A673 (cell line): ENCODE measurements around the gene HINFP. TPM values are rescaled to one million over a fixed set of nuclear protein-coding genes. Genes with fewer than 3 reads are reported as not detected.
A peak's percentile ranks its signal among the peaks of the same experiment; 100 is the strongest.

ENCODE experiments used
- BruUV-seq: library from RNA; stranded (reverse); fragments of 400-500 nt; replicated peaks from 2 replicates; lab custom pipeline; 2021; lab: Mats Ljungman, UMichigan
- CTCF ChIA-PET: fragments of 300-600 bp; sonication (Branson Sonifier 250); formaldehyde crosslinking; loops from one replicate; lab custom pipeline; 2022; ENCODE audit warnings: antibody characterized with exemption; lab: Charles Lee
- POLR2A ChIA-PET: fragments of 300-600 bp; sonication (Branson Sonifier 250); formaldehyde crosslinking; loops from one replicate; lab custom pipeline; 2022; ENCODE audit warnings: antibody characterized with exemption; ENCODE audit not compliant: low non-redundant PET; lab: Charles Lee
- DNase-seq: peaks from one replicate; pipeline ENCODE4 v3.0.0-alpha.2; 2015; ENCODE audit warnings: low spot score
- H3K27ac ChIP-seq: fragments of 200-600 bp; sonication (generic); 2 replicates; pipeline ENCODE4 v1.5.1; 2016; ENCODE audit warnings: mixed run types, low read depth, mild to moderate bottlenecking, mixed read lengths, antibody characterized with exemption, low read length; ENCODE audit not compliant: poor library complexity, severe bottlenecking
- H3K27me3 ChIP-seq: fragments of 200-600 bp; sonication (generic); replicated peaks from 2 replicates; pipeline ENCODE4 v1.6.1; 2017; ENCODE audit warnings: mixed run types, low read depth, mild to moderate bottlenecking, mixed read lengths, antibody characterized with exemption, low read length; ENCODE audit not compliant: insufficient read depth, poor library complexity
- H3K36me3 ChIP-seq: fragments of 200-600 bp; sonication (generic); 2 replicates; pipeline ENCODE4 v1.6.1; 2016; ENCODE audit warnings: mixed run types, mild to moderate bottlenecking, mixed read lengths, antibody characterized with exemption, low read length; ENCODE audit not compliant: insufficient read depth, poor library complexity, severe bottlenecking
- H3K4me1 ChIP-seq: fragments of 200-600 bp; sonication (generic); 2 replicates; pipeline ENCODE4 v1.6.1; 2017; ENCODE audit warnings: mixed run types, mild to moderate bottlenecking, mixed read lengths, antibody characterized with exemption, low read length; ENCODE audit not compliant: insufficient read depth, poor library complexity, severe bottlenecking
- H3K4me3 ChIP-seq: fragments of 200-600 bp; sonication (generic); 2 replicates; pipeline ENCODE4 v1.5.1; 2016; ENCODE audit warnings: low read depth, mixed run types, mild to moderate bottlenecking, mixed read lengths, low read length; ENCODE audit not compliant: poor library complexity, severe bottlenecking
- H3K9me3 ChIP-seq: fragments of 200-600 bp; sonication (generic); 2 replicates; pipeline ENCODE4 v1.6.1; 2016; ENCODE audit warnings: mixed run types, low read depth, mild to moderate bottlenecking, mixed read lengths, antibody characterized with exemption, low read length; ENCODE audit not compliant: poor library complexity, severe bottlenecking
- CTCF ChIP-seq: fragments of 300-800, 200-600 bp; sonication (generic); conservative IDR thresholded peaks from 2 replicates; pipeline ENCODE4 v1.5.1; 2017; ENCODE audit warnings: low read depth, mild to moderate bottlenecking, antibody characterized with exemption, low read length, moderate library complexity, mixed read lengths
- EZH2 ChIP-seq: fragments of 200-600 bp; sonication (generic); IDR thresholded peaks from 2 replicates; pipeline ENCODE4 v1.6.1; 2017; ENCODE audit warnings: borderline replicate concordance, low read depth, mild to moderate bottlenecking, mixed read lengths, antibody characterized with exemption, low read length; ENCODE audit not compliant: poor library complexity, severe bottlenecking
- intact Hi-C: fragments of 100-400 bp; cut with micrococcal nuclease; formaldehyde crosslinking; loops from one replicate; pipeline ENCODE4 v1.10.0; 2022; ENCODE audit not compliant: unreplicated experiment
- total RNA-seq: library from RNA; stranded (reverse); gene quantifications from 2 replicates; pipeline ENCODE4 v1.2.3, GENCODE V29; 2021

The HINFP gene
- total RNA-seq, 1 experiment from 2014 or later: 31.7 TPM

GRCh38 chr11:119091178-119091577 is 30.2 kb upstream of the HINFP start:
- BruUV-seq: no TSS peak
- POLR2A ChIA-PET: no interaction called here

DNA sequence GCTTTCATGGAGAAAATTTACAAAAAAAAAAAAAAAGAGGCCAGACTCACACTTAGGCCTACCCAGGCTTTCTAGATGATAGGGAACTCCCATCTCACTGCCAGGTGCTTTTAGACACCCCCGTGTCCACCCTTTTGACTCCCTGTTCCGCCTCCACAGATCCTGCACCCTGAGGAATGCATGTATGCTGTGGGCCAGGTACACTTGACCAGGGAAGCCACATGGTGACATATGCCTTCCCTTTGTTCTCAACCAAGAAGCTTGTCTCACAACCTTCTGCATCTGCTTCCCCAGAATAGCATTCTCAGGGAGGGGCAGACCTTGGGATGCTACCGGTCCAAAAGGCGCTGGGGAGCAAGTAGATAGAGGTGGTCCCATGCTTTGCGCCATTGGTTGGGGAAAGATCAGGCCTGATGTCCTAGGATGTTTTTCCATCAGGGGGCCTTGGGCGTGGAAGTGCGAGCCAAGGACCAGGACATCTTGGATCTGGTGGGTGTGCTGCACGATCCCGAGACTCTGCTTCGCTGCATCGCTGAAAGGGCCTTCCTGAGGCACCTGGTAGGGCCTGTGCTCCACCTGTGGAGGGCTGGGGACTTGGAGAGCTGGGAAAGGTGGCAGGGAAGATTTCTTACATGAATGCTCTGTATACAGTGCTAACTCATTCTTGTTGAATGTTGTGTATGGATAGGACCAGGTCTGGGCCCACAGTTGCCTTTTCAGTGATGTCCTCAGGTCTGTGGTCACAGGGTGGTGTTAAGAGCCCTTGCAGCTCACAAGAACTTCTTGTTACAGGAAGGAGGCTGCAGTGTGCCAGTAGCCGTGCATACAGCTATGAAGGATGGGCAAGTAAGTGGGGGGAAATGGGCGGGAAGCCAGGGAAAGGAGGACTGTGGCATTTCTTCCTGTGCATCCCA is 29.2 kb upstream of the HINFP start:
- H3K9me3 ChIP-seq: no peaks in the 10 kb centered on the region
- TF ChIP-seq CTCF: no peak
- TF ChIP-seq EZH2: no peak
- H3K36me3 ChIP-seq: peaks cover 51% of the 10 kb centered on the region
- H3K4me1 ChIP-seq: peaks cover 29% of the 10 kb centered on the region
- no TSS peak for BruUV-seq
- CTCF ChIA-PET: no interaction called here
- H3K4me3 ChIP-seq: peak overlapping the region; percentile 92
- POLR2A ChIA-PET: interaction anchor here (0.6 kb wide), 1 partner anchor 75 kb away, joined by 3 read pairs; no protein-coding TSS in a partner anchor
- H3K27ac ChIP-seq: peak overlapping the region; percentile 95
- DNase-seq: peak; percentile 30
- intact Hi-C loops: no loop called here
- no peaks in the 10 kb centered on the region for H3K27me3 ChIP-seq

More at GRCh38 chr11:119091178-119091577, 30.2 kb upstream of the HINFP start:
- Histone ChIP-seq H3K9me3 (no peaks in the 10 kb centered on the region), H3K4me3 (peak overlapping the region; percentile 5), H3K36me3 (peaks cover 41% of the 10 kb centered on the region), H3K4me1 (peaks cover 28% of the 10 kb centered on the region), H3K27me3 (no peaks in the 10 kb centered on the region), H3K27ac (peak overlapping the region; percentile 17)
- CTCF ChIA-PET: no interaction called here
- DNase-seq: no peak
- no peak for TF ChIP-seq CTCF
- TF ChIP-seq EZH2: no peak
- intact Hi-C loops: no loop called here

- Histone ChIP-seq H3K9me3 (no peaks in the 10 kb centered on the region), H3K4me1 (peaks cover 29% of the 10 kb centered on the region), H3K36me3 (peaks cover 61% of the 10 kb centered on the region), H3K4me3 (peak overlapping the region; percentile 92), H3K27ac (peak overlapping the region; percentile 95), H3K27me3 (no peaks in the 10 kb centered on the region)
- BruUV-seq: no TSS peak
- intact Hi-C loops: no loop called here
- peak; percentile 28 for DNase-seq
- POLR2A ChIA-PET: interaction anchor here (0.6 to 0.7 kb wide), 2 partner anchors 55 to 76 kb away, joined by 3 read pairs; no protein-coding TSS in a partner anchor
- CTCF ChIA-PET: no interaction called here
- no peak for TF ChIP-seq EZH2
- no peak for TF ChIP-seq CTCF
Observed at GRCh38 chr11:119092880-119093842, 28.2 kb upstream of the HINFP start.
